Measurements from ENCODE around the gene SKIC2.
"Not testable (repeated sequence)": the region's sequence is repeated elsewhere in the genome, so short reads cannot be mapped to it uniquely, and the experiment has no call there.

DNA sequence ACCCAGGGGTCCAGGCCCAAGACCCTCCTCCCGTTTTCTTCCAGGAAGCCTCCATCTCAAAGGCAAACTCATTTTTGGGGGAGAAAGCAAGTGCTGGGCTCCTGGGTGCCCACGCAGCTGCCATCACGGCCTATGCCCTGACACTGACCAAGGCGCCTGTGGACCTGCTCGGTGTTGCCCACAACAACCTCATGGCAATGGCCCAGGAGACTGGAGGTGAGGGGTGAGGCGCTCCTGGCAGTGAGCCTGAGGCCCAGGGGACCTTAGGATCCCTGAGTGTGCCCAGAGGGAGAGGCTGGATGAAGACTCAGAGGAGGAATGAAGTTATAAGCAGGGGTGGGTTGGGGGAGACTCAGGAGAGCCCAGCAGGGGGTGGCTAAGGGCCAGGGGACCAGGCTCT is 37.4 kb downstream of the SKIC2 start:
- TF ChIP-seq POLR2AphosphoS5, POLR2A (IDR thresholded peaks at IDR 0.05): not testable (repeated sequence)
- TF ChIP-seq, protein P1, sequence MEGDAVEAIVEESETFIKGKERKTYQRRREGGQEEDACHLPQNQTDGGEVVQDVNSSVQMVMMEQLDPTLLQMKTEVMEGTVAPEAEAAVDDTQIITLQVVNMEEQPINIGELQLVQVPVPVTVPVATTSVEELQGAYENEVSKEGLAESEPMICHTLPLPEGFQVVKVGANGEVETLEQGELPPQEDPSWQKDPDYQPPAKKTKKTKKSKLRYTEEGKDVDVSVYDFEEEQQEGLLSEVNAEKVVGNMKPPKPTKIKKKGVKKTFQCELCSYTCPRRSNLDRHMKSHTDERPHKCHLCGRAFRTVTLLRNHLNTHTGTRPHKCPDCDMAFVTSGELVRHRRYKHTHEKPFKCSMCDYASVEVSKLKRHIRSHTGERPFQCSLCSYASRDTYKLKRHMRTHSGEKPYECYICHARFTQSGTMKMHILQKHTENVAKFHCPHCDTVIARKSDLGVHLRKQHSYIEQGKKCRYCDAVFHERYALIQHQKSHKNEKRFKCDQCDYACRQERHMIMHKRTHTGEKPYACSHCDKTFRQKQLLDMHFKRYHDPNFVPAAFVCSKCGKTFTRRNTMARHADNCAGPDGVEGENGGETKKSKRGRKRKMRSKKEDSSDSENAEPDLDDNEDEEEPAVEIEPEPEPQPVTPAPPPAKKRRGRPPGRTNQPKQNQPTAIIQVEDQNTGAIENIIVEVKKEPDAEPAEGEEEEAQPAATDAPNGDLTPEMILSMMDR (IDR thresholded peaks at IDR 0.05) = not testable (repeated sequence)

Data from sigmoid colon (tissue), 4 donors.